C4-2B (cell line): Measurements from ENCODE around the gene VPS8.

Source experiments
- ZFX ChIP-seq: fragments of 450-650 bp; IDR thresholded peaks from 2 replicates; pipeline ENCODE4 v1.6.1; 2017
- TF ChIP-seq, protein P1 (sequence below): fragments of 450-650 bp; conservative IDR thresholded peaks from 2 replicates; pipeline ENCODE4 v1.5.1; 2017; ENCODE audit warnings: mild to moderate bottlenecking

DNA sequence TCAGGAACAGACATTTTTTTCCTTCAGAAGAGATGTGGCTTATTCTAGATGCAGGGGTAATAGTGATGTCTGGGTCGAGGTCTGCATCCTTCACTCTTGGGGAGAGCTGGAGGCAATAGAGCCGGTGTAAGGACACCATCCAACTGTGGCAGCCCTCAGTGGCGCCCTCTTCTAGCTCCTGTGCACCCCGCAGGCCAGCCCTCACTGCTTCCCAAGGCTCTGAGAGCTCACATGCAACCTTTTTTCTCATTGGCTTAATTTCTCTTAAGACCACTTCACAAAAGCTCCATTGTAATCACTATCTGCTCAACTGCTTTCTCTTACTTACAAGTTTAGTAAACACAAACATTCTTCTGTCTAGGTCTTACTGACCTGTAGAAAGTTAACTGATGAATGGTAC is 3.9 kb upstream of the VPS8 start:
- TF ChIP-seq, protein P1, sequence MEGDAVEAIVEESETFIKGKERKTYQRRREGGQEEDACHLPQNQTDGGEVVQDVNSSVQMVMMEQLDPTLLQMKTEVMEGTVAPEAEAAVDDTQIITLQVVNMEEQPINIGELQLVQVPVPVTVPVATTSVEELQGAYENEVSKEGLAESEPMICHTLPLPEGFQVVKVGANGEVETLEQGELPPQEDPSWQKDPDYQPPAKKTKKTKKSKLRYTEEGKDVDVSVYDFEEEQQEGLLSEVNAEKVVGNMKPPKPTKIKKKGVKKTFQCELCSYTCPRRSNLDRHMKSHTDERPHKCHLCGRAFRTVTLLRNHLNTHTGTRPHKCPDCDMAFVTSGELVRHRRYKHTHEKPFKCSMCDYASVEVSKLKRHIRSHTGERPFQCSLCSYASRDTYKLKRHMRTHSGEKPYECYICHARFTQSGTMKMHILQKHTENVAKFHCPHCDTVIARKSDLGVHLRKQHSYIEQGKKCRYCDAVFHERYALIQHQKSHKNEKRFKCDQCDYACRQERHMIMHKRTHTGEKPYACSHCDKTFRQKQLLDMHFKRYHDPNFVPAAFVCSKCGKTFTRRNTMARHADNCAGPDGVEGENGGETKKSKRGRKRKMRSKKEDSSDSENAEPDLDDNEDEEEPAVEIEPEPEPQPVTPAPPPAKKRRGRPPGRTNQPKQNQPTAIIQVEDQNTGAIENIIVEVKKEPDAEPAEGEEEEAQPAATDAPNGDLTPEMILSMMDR = no peak; the same call in 1 of the 2 replicates
- TF ChIP-seq ZFX = no peak
